NK-92 treated with Interleukin-12 subunit alpha and Interleukin-12 subunit beta, amount 100 ng/mL, for 24 hours (cell line): ENCODE measurements around the gene SDHC.
"Not testable (repeated sequence)": the region's sequence is repeated elsewhere in the genome, so short reads cannot be mapped to it uniquely, and the experiment has no call there.

Experiments used
- DNase-seq: peaks from one replicate; lab custom pipeline; 2025; lab: John Stamatoyannopoulos, UW

Gene SDHC

DNA sequence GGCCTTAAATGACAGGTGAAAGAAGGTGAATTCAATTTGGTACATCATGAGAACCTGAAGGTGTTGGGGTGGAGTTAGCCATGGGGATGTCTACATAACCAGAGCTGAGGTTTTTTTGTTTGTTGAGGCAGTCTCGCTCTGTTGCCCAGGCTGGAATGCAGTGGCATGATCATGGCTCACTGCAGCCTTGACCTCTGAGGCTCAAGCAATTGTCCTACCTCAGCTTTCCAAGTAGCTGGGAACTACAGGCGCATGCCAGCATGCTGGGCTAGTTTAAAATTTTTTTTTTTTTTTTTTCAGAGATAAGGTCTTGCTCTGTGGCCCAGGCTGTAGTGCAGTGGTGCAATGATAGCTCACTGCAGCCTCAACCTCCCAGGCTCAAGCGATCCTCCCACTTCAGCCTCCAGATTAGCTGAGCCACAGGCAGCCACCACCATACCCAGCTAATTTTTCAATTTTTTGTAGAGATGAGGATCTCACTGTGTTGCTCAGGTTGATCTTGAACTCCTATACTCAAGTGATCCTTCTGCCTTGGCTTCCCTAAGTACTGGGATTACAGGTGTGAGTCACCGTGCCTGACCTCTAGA is 2.5 kb upstream of the SDHC start:
- DNase-seq: no peak

DNA sequence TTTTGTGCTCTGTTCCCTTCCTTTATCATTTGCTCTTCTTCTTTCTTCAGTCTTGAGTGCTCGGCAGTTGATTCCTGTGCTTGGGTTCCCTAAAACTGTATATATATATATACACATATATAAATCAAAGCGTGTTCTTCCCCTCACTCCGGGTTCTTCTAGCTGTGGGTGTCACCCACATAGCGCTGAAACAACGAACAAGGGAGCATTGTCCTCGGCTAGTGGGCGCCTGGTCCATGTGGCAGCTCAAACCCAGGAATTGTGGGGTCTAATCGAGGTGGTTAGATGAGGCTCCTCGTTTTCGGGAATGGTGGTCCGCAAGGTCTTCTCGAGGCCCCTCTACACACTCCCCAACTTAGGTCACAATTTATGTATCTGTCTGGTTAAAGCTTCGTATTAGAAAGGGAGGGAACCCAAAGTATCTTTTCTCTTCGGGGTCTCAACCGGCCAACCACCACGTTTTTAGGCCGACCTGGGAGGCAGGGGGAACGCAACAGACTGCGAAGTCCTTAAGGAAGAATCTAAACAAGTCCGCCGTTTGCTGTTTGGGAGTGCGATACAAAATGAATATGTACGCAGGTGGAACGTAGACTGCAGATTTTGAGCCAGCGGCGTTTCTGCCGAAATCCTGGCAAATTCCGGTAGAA is 504 bp upstream of the SDHC start:
- DNase-seq: no peak

DNA sequence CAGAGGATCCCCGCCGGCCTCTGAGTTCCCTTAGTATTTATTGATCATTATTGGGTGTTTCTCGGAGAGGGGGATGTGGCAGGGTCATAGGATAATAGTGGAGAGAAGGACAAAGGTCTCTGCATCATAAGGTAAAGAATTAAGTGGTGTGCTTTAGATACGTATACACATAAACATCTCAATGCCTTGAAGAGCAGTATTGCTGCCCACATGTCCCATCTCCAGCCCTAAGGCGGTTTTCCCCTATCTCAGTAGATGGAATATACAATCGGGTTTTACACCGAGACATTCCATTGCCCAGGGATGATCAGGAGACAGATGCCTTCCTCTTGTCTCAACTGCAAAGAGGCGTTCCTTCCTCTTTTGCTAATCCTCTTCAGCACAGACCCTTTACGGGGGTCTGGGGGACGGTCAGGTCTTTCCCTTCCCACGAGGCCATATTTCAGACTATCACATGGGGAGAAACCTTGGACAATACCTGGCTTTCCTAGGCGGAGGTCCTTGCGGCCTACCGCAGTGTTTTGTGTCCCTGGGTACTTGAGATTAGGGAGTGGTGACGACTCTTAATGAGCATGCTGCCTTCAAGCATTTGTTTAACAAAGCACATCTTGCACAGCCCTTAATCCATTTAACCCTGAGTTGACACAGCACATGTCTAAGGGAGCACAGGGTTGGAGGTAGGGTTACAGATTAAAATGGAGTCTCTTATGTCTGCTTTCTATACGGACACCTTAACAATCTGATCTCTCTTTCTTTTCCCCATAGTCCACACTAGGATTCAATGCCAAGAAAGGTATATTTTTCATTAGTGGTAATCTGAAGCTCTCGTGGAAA is 1.9 kb downstream of the SDHC start:
- not testable (repeated sequence) for DNase-seq

DNA sequence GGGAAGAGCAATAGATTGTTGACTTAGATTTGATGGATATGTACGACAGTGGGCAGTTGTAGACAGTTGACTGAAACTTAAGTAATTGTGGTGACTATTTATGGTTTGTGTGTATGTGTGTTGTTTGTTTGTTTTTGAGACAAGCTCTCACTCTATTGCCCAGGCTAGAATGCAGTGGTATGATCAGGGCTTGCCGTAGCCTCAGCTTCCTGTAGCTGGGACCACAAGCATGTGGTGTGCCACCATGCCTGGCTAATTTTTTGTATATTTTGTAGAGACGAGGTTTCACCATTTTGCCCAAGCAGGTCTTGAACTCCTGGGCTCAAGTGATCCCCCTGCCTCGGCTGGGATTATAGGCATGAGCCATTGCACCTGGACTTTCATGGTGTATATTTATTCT is 9.8 kb downstream of the SDHC start:
- no peak for DNase-seq

DNA sequence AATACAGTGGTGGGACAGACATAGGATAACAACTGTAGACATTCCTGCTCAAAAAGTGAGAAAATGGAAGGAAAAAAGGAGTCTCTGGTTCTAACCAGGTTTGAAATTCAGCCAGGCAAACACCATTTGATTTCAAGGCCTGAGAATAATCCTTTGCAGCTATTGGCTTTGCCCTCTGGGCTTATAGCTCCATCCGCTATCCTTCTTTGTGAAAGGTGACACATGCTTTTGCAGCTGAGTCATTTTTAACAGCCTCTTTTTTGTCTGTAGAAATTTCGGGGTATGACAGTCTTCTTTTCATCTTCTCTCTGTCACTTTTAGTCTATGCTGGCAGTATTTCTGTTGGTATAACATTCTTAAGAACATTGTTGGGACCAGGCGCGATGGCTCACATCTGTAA is 16.2 kb downstream of the SDHC start:
- no peak for DNase-seq

DNA sequence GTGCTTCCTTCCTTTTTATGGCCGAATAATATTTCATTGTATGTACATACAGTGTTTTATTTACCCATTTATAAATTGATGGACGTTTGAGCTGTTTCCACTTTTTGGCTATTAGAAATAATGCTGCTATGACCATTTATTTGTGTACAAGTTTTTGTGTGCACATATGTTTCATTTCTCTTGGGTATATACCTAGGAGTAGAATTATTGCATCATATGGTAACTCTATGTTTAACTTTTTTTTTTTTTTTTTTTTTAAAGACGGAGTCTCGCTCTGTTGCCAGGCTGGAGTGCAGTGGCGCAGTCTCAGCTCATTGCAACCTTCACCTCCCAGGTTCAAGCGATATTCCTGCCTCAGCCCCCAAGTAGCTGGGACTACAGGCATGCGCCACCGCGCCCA is 19.0 kb downstream of the SDHC start:
- no peak for DNase-seq

DNA sequence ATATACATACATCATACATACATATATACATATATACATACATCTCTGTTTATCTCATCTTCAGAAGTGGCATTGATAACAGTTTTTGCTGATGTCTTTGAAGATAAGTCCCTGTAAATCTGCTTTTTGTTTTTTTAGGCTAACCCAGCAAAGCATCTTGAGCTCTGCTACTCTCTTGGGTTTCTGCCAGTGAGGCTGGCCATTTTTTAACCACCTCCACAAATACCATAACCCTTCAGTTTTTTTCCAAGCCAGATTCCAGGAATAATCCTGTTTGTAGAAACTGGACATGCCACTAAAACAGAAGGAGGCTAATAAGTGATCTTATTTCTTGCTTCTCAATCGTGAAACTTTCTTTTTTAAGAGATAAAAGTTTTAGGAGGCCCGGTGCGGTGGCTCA is 21.6 kb downstream of the SDHC start:
- DNase-seq: no peak

DNA sequence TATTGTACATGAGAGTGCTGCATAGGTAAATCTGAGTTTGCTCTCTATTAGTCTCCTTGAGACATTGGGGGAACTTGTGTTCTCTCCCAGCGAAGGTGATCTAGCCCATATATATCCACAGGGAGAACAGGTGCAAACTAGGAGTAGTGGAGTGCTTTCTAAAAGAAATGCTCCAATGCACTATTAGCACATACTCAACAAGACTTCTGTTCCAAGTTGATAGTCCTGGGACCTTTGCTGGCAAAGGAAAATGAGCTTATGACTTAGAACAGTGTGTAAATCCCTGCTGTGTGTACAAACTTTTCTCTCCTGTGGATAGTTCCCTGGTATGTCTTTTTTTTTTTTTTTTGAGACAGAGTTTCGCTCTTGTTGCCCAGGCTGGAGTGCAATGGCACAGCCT is 28.0 kb downstream of the SDHC start:
- DNase-seq: no peak

DNA sequence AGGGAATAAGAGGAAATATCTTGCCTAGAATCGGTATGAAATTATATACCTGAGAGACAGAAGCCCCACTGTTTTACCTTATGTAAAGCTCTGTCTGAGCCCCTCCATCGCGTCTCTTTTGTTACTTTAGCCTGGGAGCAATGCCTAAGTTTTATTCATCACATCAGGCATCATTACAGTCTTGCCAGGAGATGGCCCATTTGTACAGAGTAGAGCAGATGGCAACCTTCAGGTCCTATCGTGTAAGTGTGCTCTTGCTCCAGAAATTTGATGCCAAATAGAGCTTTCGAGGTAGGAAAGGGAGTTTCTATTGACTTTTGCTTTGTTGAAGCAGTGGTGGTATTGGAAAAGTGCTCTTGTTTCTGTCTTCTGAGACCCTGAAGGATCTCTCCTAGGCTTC is 28.6 kb downstream of the SDHC start:
- DNase-seq: no peak

DNA sequence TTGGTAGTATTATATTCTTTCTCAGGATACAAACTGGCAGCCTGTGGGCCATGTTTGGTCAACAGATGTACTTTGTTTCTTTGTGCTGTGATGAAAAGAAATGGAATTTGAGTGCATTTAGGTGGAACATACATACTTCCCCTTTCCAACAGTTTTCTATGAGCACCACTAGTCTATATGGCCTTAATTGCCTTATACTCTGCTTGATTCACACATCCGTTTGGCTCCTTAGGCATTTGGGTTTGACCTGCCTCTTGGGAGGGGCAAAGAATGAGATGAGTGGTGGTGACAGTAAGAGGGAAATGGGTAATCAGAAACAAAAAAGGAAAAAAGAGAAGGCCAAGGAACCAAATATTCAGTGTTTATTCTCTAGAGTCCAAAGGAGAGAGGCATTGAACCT is 36.5 kb downstream of the SDHC start:
- no peak for DNase-seq

DNA sequence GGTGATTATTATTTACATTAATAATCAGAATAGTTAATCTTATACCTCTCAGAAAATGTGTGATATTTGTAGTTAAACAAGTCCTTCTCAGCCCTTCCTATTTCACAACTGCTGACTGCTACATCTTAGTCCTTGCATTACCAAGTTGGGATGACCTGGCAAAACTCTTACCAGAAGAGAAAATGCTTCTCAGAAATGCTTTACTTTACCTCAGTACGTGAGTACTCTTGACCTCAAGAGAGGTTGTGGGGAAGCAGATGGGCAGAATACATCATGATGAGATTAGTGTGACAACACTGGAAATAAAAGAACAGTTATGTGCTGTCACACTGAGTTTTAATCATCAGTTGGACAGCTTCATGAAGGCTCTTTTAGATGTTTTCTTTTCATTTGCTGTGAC is 37.3 kb downstream of the SDHC start:
- no peak for DNase-seq

DNA sequence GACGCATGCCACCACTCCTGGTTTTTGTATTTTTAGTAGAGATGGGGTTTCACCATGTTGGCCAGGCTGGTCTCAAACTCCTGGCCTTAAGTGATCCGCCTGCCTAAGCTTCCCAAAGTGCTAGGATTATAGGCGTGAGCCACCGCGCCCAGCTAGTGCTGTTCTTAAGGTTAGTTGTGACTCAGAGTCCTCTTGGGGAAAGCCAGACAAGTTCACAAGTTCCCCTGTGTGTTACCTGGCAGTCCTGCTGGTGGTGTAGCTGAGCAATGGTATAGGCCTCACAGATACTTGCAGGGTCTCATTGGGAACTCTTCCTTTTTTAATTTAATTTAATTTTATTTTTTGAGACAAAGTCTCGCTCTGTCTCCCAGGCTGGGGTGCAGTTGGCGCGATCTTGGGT is 42.9 kb downstream of the SDHC start:
- no peak for DNase-seq

DNA sequence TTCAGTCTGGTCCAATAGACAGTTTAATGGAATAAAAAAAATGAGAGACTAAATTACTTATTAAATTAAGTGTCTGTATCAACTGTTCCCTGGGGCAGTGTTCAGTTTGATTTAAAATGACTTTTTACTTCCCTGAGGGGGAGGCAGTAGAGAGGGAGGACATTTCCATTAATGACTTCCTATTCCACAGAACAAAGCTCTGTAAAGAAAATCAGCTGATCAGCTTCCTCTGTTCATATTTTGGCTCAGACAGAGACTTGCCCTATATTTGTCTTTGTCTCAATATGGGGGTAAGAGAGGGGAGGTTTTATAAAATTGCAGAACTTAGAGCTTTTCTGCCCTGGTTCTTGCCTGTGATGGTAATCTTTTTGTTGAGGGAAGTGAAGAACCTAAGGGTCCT is 45.1 kb downstream of the SDHC start:
- no peak for DNase-seq

DNA sequence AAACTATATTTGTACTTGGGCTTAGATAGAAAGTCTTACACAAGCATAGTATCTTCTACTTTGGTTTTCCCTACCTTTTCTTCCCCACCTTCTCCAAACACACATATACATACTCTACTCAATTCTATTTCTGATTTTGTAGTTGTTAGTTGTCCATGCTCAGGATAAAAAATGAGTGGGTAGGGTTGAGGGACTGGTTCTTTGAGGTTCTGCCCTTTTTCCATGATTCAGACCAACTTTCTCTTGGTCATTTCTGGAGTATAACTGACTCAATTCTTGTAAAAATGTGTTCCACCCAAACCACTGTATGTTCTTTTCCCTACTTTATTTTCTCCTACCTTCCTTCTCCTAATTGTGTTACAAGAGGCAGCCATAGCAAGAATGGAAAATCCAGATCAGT is 50.2 kb downstream of the SDHC start:
- no peak for DNase-seq

DNA sequence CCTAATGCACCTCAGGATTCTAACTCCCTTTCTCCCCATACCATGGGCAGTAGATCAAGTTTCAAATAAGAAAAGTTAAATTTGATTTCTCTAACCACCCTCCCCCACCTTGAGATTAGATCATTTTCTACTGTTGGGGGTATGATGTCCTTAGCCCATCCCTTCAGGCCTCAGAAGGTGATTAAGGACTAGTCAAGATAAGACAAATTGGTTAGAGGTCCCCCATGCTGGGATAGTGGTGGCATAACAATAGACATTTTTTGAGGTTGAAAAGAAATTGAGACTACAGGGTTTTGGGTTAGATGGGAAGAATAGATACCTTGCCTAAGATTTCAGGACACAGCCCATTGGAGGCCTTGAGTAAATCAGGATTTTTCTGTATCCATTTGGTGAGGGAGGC is 51.0 kb downstream of the SDHC start:
- no peak for DNase-seq

DNA sequence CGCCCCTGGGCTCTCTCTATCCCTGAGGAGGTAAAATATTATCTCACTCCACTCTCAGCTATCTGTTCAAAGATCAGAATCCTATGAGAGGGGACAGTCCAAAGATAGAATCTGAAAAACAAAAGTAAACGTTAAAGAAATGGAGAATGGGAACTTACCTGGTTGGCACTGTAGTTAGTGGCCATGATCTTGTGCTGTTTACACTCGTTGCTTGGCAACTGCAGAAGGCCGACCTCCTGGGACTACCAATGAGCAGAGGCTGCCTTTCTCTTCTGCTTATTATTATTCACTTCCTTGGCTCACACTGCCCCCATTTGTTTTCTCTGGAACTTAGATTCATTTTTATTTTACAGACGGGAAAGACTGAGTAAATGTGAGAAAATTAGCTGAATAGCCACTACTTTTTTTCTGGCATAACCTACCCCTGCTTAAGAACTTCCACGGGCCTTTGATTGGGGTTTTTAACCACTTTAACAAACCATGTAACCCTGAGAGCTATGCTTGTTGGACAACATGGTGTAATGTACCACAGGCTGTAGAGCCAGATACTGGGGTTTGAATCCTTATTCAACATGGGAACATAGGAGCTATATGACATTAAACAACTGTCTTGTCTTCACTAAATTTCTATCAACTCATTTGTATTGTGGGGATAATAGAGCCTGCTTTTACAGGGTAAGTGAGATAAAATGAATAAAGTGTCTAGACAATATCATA is 53.7 kb downstream of the SDHC start, which contains the start of gene CFAP126:
Gene CFAP126, minus strand, starts transcription at position 193 of the 717 bp plus-strand sequence. Its CDS starts 8 bp downstream, at position 185.
- DNase-seq: no peak

DNA sequence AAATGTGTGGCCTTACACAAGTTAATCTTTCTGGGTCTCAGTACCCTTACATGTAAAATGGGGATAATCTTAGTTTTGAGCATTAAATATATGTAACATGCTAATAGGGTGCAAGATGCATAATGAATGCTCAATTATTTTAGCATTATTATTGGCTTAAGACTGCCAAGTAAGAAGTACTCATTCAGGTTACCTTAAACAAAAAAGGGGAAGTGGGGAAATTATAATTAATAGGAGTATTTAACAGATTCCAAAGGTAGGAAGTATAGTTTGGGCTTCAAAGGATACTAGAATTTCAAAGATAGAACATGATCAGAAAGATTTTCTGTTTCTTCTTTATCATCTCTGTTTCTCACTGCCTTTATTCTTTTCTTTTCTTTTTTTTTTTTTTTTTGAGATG is 59.3 kb downstream of the SDHC start:
- no peak for DNase-seq

DNA sequence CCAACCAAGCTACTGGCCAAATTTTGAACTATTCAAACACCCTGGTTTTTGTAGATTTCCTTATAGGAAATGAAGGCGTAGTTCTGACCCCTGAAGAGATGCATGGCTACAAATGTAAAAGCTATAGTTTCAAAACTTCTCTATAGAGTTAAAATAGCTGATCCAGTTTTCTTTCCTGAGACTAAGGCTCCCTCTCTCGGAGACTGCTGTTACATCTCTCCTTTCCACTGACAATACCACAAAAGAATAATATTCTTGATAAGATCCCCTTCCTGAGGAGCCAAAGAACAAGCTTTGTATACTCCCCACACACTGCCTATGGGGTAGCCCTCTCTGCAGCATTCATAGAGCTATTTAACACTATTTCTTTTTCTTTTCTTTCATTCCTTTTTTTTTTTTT is 60.2 kb downstream of the SDHC start:
- no peak for DNase-seq

DNA sequence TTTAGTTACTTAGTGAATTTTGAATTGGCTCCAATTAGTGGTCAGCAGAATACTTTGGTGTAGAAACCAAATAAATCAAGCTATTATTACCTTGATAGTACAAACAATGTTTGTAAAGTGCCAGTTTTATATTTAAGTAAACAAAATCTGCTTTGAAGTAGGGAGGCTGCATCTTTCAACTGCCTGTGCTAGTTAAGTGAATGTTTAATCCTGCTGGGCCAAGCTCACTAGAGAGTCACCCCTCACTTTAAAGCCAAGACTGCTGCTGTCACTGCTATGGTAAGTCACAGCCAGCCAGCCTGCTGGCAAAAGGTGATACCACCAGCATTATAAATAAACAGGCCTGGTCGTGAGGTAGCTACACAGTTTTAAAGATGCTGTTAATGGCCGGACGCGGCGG is 63.8 kb downstream of the SDHC start:
- no peak for DNase-seq

DNA sequence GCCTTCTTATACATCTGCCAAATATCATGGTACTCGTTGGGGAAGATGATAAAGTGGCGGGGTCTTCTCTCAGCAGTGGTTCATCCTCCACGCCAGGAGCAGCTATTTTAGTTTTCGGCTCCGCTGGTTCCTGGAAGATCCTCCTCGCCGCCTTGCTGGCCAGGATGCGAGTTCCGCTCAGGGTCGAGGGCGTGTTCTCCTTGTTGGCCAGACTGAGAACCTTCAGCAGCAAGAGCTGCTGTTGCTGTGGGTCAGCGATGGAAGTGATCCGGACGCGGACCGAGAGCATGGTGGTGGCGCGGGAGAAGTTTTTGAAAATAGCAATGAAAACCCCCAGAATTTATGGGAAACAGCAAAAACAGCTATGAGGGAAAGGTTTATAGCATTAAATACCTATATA is 64.9 kb downstream of the SDHC start:
- no peak for DNase-seq

DNA sequence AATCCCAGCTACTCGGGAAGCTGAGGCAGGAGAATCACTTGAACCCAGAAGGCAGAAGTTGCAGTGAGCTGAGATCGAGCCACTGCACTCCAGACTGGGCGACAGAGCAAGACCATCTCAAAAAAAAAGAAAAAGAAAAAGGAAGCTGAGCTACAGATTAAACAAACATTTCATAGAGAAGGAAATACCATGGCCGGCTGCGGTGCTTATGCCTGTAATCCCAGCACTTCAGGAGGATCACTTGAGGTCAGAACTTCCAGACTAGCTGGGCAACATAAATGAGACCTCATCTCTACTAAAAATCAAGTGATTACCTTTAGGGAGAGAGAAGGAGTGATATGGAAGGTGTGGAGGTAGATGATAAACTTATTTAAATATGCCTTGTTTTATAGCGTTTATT is 67.5 kb downstream of the SDHC start:
- DNase-seq: no peak

DNA sequence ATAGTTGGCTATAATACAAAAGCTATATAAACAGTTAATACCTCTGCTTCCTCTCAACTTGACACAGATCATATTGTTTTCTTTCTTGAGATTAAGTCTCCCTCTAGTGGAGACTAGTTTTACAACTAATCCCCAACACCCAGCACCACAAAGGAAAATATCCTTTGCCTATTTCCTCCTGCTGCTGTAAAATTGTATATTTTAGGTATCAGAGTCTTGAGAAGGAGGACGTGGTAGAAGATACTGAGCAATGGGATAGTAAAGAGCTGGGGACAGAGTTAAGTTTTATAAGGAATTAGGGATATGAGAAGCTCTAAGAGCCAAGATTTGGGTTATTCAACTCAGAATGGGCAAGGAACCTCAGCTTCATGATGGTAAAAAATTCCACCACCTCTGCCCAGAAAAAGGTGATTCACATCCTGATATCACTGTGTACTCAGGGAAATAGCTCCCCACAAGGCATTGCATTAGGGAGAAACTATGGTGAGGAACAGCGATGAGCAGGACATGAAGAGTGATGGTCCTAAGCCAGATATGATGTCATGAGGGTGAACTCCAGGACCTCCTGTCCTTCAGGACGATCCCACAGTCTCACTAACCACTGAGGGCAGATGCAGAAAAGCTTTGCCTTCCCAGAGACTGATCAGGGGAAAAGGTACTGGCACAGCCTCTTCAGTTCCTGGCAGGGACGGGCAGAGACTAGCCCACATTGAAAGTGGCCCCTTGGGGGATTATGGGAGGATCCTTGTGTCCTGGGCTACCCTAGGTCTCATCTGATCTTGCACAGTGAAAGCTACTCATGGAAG is 68.2 kb downstream of the SDHC start:
- DNase-seq: no peak
